GM19463 (cell line): ENCODE measurements around the gene CFAP45.
A peak's percentile ranks its signal among the peaks of the same experiment; 100 is the strongest.

Source experiments
- ATAC-seq: cut with Tn5 transposase; IDR thresholded peaks from one replicate; pipeline ENCODE4 v1.9.1; 2021; ENCODE audit warnings: mild to moderate bottlenecking, moderate library complexity; ENCODE audit not compliant: unreplicated experiment

The CFAP45 gene

GRCh38 chr1:159829273-159829634 is 70.7 kb downstream of the CFAP45 start:
- ATAC-seq = peak; percentile 88

GRCh38 chr1:159828581-159829272 is 71.2 kb downstream of the CFAP45 start:
- ATAC-seq = no peak

GRCh38 chr1:159828176-159828575 is 71.8 kb downstream of the CFAP45 start:
- no peak for ATAC-seq

- no peak for ATAC-seq
These were observed 72.4 kb downstream of the CFAP45 start for GRCh38 chr1:159827549-159827948.

GRCh38 chr1:159827102-159827490 is 72.9 kb downstream of the CFAP45 start:
- no peak for ATAC-seq

DNA sequence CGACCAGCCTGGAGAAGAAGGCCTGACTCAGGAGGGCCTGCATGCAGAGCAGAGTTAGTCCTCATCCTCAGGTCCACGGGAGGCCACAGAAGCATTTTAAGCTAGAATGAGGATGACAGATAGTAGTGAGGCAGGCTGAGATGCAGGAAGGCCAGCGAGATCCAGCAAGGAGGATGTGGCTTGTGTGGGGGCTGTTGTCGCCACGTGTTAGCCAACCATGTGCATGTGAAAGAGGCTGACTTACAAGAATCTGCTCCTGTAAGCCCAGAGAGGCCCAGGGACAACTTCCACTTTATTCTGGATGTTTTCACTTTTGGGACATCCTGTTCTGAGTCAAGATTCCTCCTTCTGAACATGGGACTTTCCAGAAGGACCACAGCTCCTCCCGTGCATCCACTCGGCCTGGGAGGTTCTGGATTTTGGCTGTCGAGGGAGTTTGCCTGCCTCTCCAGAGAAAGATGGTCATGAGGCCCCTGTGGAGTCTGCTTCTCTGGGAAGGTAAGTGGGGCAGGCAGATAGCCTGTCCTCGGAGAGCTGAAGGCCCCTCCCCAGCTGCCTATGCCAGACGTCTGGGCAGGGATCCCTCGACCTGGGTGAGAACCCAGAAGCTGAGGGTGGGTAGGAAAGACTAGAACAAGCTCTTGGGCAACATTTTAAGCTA is 73.4 kb downstream of the CFAP45 start, which contains the start of gene SLAMF8:
Gene SLAMF8, plus strand, starts transcription at position 433 of the 661 bp plus-strand sequence. Its CDS starts 26 bp downstream, at position 459.
- no peak for ATAC-seq

GRCh38 chr1:159825564-159825963 is 74.4 kb downstream of the CFAP45 start:
- no peak for ATAC-seq

- no peak for ATAC-seq
These were observed 76.6 kb downstream of the CFAP45 start for GRCh38 chr1:159823406-159823805.
